HG03045 (cell line): Measurements from ENCODE around the gene SEMA4D.
A peak's percentile ranks its signal among the peaks of the same experiment; 100 is the strongest.

ENCODE experiments used
- ATAC-seq: cut with Tn5 transposase; IDR thresholded peaks from one replicate; pipeline ENCODE4 v1.9.1; 2021; ENCODE audit warnings: mild to moderate bottlenecking, moderate library complexity; ENCODE audit not compliant: unreplicated experiment

SEMA4D gene

GRCh38 chr9:89528540-89528939 lies 30.6 kb upstream of the SEMA4D start:
- no peak for ATAC-seq

- ATAC-seq: no peak
Observed at GRCh38 chr9:89528131-89528530, 30.2 kb upstream of the SEMA4D start.

DNA sequence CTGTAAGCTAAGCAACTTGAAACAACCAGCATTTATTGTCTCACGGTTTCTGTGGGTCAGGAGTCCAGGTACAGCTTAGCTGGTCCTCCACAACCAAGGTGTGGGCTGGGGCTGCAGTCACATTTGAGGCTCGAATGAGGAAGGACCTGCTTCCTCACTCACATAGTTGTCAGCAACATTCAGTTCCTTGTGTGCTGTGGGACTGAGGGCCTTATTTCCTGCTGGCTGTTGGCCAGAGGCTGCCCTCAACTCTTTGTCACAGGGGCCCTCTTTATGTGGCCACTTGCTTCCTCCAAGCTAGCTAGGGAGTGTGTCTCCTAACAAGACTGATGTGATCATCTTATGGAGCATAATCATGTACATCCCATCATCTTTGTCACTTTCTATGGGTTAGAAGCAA lies 29.2 kb upstream of the SEMA4D start:
- no peak for ATAC-seq

DNA sequence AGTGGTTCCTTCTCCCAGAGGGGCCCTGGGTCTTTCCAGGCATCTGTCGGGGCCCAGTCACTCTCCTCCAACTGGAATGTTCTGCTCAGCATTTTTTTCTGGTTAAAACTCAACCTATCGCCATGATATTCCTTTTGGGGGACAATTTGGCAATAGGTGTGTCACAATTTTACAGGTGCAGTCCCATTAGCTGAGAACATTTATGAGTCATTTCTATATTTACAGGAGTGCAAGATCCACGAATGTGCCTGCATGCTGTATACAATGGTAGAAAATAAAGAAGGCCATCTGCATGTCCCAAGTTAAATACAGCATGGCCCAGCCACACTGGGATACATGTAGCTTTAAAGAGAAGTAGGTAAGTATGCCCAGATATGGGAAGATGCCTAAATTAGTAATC lies 28.8 kb upstream of the SEMA4D start:
- ATAC-seq: no peak

DNA sequence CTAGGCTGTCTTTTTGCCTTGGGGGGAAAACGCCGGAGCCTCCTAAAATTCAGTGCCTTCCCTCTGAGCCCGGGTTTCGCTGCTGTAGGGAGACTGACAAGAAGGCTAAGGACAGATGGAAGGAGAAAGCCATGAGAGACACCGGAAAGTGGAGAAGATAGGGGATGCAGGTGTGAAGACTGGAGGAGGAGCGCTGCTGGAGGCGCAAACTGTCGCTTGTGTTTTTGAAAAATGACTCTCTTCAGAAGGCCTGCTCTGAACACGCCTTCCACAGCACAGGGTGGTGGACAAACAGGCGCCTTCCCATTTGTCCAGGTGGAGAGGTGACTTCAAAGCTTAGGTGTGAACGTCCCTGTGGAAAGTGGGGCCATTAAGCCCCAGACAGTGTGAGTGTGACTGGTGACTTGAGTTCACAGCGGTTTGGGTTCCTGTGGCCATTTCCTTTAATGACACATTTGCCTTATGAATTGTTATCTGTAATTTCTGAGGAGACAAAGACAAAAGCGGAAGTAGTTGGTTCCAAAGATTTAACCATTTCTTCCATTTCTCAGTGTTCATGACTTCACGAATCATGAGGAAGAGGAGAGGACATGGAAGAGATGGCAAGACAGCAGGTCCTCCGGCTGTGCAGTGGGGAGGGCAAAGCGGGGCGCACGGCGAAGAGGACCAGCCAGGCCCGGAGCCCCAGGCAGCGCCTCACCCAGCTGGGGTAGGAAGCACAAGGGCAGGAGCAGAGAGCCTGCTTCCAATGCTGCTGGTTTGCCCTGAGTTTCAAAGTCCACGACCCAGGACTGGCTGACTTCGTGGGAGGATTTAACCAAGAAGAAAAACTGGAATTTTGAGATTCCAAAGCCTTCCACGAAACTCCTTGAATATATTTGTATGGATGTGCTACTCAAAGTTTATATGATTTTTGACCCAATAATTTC lies 27.8 kb upstream of the SEMA4D start:
- ATAC-seq: no peak

DNA sequence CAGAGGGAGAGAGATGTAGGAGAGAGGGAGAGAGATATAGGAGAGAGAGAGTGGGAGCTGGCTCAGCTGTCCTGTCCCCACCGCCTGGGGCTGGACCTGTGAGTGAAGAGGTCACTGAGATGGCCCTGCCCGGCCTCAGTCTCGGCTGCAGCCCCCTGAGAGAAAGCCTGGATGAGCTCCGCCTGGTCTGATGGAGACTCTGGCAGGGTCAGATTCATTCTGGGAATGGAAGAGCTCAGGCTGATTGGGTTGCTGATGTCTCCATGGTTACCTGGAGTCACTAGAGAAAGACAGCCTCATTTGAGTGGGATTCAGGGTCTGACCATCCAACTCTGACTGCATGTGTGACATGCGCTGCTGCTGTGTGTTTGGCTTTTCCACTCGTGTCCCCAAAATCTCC lies 27.1 kb upstream of the SEMA4D start:
- ATAC-seq: no peak

- ATAC-seq: no peak
Observed at GRCh38 chr9:89523948-89524347, 26.0 kb upstream of the SEMA4D start.

GRCh38 chr9:89522959-89523285 lies 25.0 kb upstream of the SEMA4D start:
- peak; percentile 8 for ATAC-seq

GRCh38 chr9:89522261-89522958 lies 24.5 kb upstream of the SEMA4D start:
- peak; percentile 86 for ATAC-seq

DNA sequence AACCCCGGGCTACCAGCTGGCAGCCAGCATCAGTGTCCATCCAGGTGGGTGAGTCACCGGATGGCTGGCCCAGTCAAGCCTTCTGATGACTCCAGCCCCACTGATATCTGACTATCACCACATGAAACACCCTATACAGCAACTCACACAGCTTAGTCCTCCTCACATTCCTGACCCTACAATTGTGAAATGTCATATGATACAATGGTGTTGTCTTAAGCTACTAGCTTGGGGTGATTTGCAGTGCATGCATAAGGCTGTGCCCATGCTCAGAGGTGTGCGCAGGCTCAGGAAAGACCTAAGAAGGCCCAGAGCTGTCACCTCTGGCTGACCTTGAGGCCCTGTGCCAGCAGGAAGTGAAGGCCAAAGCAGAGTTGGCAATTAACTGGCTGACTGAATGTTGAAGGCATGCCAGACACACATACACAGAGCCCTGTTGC lies 21.5 kb upstream of the SEMA4D start:
- no peak for ATAC-seq

- no peak for ATAC-seq
Observed at GRCh38 chr9:89518466-89519365, 20.8 kb upstream of the SEMA4D start.

DNA sequence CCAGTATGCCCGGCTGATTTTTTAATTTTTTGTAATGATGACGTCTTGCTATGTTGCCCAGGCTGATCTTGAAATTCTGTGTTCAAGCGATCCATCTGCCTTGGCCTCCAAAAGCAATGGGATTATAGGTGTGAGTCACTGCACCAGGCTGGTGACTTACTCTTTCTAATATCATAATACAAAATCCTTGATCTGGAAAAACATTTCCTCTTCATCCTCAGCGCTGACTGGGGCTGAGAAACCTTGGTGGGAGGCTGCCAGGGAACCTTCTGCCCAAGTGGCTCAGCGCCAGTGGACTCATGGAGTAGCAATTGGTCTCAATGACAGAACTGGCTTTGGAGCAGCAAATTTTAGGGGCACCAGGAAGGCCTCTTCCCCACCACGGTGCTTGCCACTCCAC lies 17.5 kb upstream of the SEMA4D start:
- no peak for ATAC-seq

DNA sequence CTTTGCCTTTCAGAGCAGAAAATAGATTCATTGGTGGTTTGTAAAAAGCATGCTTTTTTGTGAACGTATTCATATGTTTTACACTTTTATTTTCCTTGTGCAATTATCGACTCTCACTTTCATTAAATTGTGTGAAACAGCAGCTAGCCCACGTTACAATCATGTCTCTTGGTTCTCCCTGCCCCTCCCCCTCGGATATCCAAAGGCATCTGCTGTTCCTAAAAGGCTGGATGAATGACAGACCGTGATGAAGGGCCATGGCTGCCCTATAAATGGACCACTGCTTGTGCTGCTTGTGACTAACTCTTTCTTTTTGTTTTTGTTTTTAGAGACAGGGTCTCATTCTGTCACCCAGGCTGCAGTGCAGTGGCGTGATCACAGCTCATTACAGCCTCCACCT lies 17.0 kb upstream of the SEMA4D start:
- no peak for ATAC-seq

GRCh38 chr9:89514337-89514736 lies 16.4 kb upstream of the SEMA4D start:
- no peak for ATAC-seq

- ATAC-seq: no peak
Observed at GRCh38 chr9:89513837-89514236, 15.9 kb upstream of the SEMA4D start.

GRCh38 chr9:89512382-89512781 lies 14.5 kb upstream of the SEMA4D start:
- no peak for ATAC-seq

- ATAC-seq: no peak
Observed at GRCh38 chr9:89508951-89509615, 11.2 kb upstream of the SEMA4D start.

DNA sequence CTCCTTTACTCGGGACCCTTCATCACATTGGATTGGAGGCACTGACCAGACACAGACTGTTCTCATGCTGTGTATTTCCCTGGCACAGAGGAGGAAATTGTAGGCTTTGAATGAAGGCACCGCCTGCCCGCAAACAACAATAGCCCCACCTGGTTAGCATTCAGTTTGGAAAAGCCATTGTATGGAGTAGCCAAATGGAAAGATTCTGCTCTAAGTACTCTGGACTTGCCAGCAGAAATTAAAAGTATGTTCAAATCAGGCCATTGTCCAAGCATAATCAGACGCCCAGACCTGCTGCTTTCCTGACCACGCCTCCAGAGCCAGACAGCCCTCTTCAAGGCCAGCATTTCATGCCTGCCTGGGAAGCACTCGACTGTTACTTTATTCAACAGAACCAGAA lies 8.0 kb upstream of the SEMA4D start:
- no peak for ATAC-seq

GRCh38 chr9:89505048-89505447 lies 7.1 kb upstream of the SEMA4D start:
- no peak for ATAC-seq

- no peak for ATAC-seq
Observed at GRCh38 chr9:89502671-89503070, 4.8 kb upstream of the SEMA4D start.
